SU-DHL-6 (cell line): Measurements from ENCODE around the gene DHFR2.

Source experiments
- H2AFZ ChIP-seq: fragments of 200-600 bp; sonication (generic); 2 replicates; pipeline ENCODE4 v1.6.1; 2014; ENCODE audit warnings: low read depth, mild to moderate bottlenecking, moderate library complexity, mixed read lengths, antibody characterized with exemption, low read length; ENCODE audit not compliant: severe bottlenecking
- H3F3A ChIP-seq: fragments of 200-600 bp; shearing (Covaris generic); 2 replicates; pipeline ENCODE4 v1.6.0; 2016; ENCODE audit warnings: antibody characterized with exemption, mild to moderate bottlenecking; ENCODE audit not compliant: insufficient read depth
- H3K27ac ChIP-seq: fragments of 200-600 bp; sonication (generic); 2 replicates; pipeline ENCODE4 v1.5.1; 2016; ENCODE audit warnings: low read depth, mild to moderate bottlenecking, low read length, moderate library complexity, mixed read lengths
- H3K27me3 ChIP-seq: fragments of 200-600 bp; sonication (generic), shearing (Covaris generic); 2 replicates; pipeline ENCODE4 v1.6.0; 2014; ENCODE audit warnings: mild to moderate bottlenecking, low read length
- H3K36me3 ChIP-seq: fragments of 200-600 bp; sonication (generic); 2 replicates; pipeline ENCODE4 v1.6.1; 2014; ENCODE audit warnings: mild to moderate bottlenecking, low read length, mixed read lengths
- H3K4me2 ChIP-seq: fragments of 300-600, 200-600 bp; shearing (Covaris generic), sonication (generic); 2 replicates; pipeline ENCODE4 v1.6.0; 2014; ENCODE audit warnings: low read length, low read depth, mild to moderate bottlenecking; ENCODE audit not compliant: poor library complexity, severe bottlenecking
- H3K4me3 ChIP-seq: fragments of 200-600 bp; sonication (generic); 2 replicates; pipeline ENCODE4 v1.5.1; 2014; ENCODE audit warnings: antibody characterized with exemption, low read length, mild to moderate bottlenecking, mixed read lengths; ENCODE audit not compliant: insufficient read depth, poor library complexity, severe bottlenecking
- H3K79me2 ChIP-seq: fragments of 200-600 bp; sonication (generic); 2 replicates; pipeline ENCODE4 v1.6.1; 2014; ENCODE audit warnings: mild to moderate bottlenecking, low read length, moderate library complexity; ENCODE audit not compliant: insufficient read depth
- H3K9ac ChIP-seq: fragments of 200-600 bp; sonication (generic); 2 replicates; pipeline ENCODE4 v1.7.0; 2014; ENCODE audit warnings: mild to moderate bottlenecking, low read length
- H3K9me2 ChIP-seq: fragments of 200-600 bp; sonication (generic); replicated peaks from 2 replicates; pipeline ENCODE4 v1.6.1; 2014; ENCODE audit warnings: low read length; ENCODE audit not compliant: insufficient read depth
- H3K9me3 ChIP-seq: fragments of 200-600 bp; sonication (generic); 2 replicates; pipeline ENCODE4 v1.6.1; 2014; ENCODE audit warnings: low read length, mixed read lengths; ENCODE audit not compliant: insufficient read depth
- H4K20me1 ChIP-seq: fragments of 200-600 bp; sonication (generic); 2 replicates; pipeline ENCODE4 v1.6.1; 2014; ENCODE audit warnings: low read depth, mild to moderate bottlenecking, antibody characterized with exemption, low read length, moderate library complexity, mixed read lengths
- EZH2phosphoT487 ChIP-seq: fragments of 200-600 bp; sonication (generic), shearing (Covaris generic); conservative IDR thresholded peaks from 2 replicates; pipeline ENCODE4 v1.6.1; 2018; ENCODE audit warnings: mild to moderate bottlenecking, antibody characterized with exemption, low read length, moderate library complexity, mixed read lengths
- TF ChIP-seq, protein P1 (sequence below): fragments of 200-600 bp; sonication (generic); IDR thresholded peaks from one replicate; pipeline ENCODE4 v1.5.1; 2017; ENCODE audit warnings: antibody characterized with exemption, mild to moderate bottlenecking, low read length, moderate library complexity; ENCODE audit not compliant: insufficient read depth, poor library complexity, severe bottlenecking

Gene DHFR2

DNA sequence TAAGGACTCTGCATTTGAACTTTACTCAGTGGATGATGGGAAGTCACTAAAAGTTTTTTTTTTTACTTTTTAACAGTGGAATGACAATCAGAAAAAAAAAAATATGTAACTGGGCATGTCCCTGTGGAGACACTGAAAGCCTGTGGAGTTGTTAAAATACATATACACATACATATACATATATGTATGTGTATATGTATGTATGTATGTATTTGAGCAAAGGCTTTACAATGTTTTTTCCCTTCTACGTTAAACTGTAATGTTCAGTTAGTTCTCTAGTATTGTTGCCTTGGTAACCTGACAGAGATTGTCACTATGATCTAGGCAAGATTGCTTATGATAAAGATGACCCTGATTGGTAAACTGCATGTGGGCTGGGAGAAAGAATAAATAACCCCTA is 30.4 kb upstream of the DHFR2 start:
- Histone ChIP-seq H3K79me2 (no peaks in the 10 kb centered on the region), H3K4me3 (no peak overlapping the region), H3K9ac (no peak overlapping the region), H4K20me1 (no peaks in the 10 kb centered on the region), H3K36me3 (peaks cover 9% of the 10 kb centered on the region; the same call in 1 of the 2 replicates), H3K4me2 (no peak overlapping the region), H3F3A (no peaks in the 10 kb centered on the region), H3K27me3 (no peaks in the 10 kb centered on the region), H2AFZ (no peak overlapping the region), H3K27ac (no peak overlapping the region), H3K9me2 (no peaks in the 10 kb centered on the region), H3K9me3 (no peaks in the 10 kb centered on the region)
- no peak for TF ChIP-seq EZH2phosphoT487
- TF ChIP-seq, protein P1, sequence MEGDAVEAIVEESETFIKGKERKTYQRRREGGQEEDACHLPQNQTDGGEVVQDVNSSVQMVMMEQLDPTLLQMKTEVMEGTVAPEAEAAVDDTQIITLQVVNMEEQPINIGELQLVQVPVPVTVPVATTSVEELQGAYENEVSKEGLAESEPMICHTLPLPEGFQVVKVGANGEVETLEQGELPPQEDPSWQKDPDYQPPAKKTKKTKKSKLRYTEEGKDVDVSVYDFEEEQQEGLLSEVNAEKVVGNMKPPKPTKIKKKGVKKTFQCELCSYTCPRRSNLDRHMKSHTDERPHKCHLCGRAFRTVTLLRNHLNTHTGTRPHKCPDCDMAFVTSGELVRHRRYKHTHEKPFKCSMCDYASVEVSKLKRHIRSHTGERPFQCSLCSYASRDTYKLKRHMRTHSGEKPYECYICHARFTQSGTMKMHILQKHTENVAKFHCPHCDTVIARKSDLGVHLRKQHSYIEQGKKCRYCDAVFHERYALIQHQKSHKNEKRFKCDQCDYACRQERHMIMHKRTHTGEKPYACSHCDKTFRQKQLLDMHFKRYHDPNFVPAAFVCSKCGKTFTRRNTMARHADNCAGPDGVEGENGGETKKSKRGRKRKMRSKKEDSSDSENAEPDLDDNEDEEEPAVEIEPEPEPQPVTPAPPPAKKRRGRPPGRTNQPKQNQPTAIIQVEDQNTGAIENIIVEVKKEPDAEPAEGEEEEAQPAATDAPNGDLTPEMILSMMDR = no peak

DNA sequence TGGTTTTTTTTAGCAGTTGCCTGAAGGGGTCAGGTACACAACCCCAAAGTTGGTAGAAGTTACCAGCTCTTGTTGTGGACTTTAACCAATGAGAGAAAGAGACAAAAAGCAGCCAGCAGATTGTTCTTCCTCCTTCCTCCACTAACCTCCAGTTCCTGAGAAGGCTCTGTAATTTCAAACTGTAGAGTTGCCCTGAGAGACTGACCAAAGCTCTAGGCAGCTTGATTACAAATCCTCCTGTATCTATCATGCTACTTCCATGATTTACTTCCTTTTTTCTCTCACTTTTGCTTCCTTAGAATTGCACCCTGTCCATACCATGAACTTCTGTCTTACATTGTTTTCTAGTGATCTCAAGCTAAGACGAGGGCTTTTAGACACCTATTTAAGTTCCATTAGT is 29.4 kb upstream of the DHFR2 start:
- H3K27me3 ChIP-seq = no peaks in the 10 kb centered on the region
- no peak overlapping the region for H2AFZ ChIP-seq
- no peaks in the 10 kb centered on the region for H3K9me3 ChIP-seq
- peaks cover 6% of the 10 kb centered on the region; the same call in 1 of the 2 replicates for H3K36me3 ChIP-seq
- no peak overlapping the region for H3K9ac ChIP-seq
- H3F3A ChIP-seq = no peaks in the 10 kb centered on the region
- no peaks in the 10 kb centered on the region for H4K20me1 ChIP-seq
- H3K27ac ChIP-seq = no peak overlapping the region
- TF ChIP-seq EZH2phosphoT487 = no peak
- TF ChIP-seq, protein P1 = no peak
- no peaks in the 10 kb centered on the region for H3K79me2 ChIP-seq
- H3K9me2 ChIP-seq = no peaks in the 10 kb centered on the region
- H3K4me2 ChIP-seq = no peak overlapping the region
- H3K4me3 ChIP-seq = no peak overlapping the region

DNA sequence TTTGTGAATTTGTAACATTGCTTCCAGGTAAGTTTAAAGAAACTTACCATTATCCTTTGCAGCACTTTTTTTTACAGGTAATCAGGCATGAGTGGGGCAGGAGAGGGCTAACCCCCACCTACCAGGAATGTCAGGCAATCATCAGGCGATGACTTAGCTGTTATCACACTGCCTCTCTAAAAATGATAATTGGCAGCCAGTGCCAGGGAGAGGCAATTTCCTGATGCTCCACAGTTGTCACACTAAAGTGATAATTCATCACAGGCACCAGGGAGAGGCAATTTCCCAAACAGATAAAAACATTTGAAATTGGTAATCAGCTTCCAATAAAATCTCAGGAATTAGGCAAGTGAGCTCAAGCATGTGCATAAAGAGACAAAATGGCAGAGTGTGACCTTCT is 26.4 kb upstream of the DHFR2 start:
- Histone ChIP-seq H3K27me3 (no peaks in the 10 kb centered on the region), H3F3A (no peaks in the 10 kb centered on the region), H3K9ac (no peak overlapping the region), H2AFZ (no peak overlapping the region), H3K9me3 (no peaks in the 10 kb centered on the region), H3K4me2 (no peak overlapping the region), H3K79me2 (no peaks in the 10 kb centered on the region), H3K27ac (no peak overlapping the region), H3K9me2 (no peaks in the 10 kb centered on the region), H3K4me3 (no peak overlapping the region), H3K36me3 (peaks cover 7% of the 10 kb centered on the region; the same call in 1 of the 2 replicates), H4K20me1 (no peaks in the 10 kb centered on the region)
- TF ChIP-seq EZH2phosphoT487 = no peak
- TF ChIP-seq, protein P1 = no peak
